NCI-H2227 (cell line): ENCODE data around the gene PYGO2.
"Not testable (repeated sequence)": the region's sequence is repeated elsewhere in the genome, so short reads cannot be mapped to it uniquely, and the experiment has no call there.

ENCODE experiments used
- DNase-seq: peaks from one replicate; lab custom pipeline; 2025; ENCODE audit not compliant: unreplicated experiment; lab: John Stamatoyannopoulos, UW

PYGO2 gene

DNA sequence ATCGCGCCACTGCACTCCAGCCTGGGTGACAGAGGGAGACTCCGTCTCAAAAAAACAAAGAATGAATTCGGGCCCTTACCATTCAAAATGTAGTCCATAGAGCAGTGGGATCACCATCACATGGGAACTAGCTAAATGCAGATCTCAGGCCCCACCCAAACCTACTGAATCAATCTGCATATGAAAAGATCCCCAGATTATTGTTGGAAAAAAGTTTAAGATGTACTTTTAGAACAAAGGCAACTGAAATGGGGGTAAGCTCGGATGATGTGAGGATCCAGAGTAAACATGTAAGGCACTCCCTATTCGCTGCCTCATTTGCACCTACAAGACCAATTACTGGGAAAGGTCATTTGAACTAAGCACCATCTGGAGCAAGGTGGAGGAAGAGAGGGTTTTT, 20.8 kb upstream of the PYGO2 start:
- no peak for DNase-seq

- DNase-seq, result no peak
Observed at GRCh38 chr1:154978360-154978759, 16.8 kb upstream of the PYGO2 start.

- DNase-seq, result not testable (repeated sequence)
Observed at GRCh38 chr1:154977762-154978161, 16.2 kb upstream of the PYGO2 start.

DNA sequence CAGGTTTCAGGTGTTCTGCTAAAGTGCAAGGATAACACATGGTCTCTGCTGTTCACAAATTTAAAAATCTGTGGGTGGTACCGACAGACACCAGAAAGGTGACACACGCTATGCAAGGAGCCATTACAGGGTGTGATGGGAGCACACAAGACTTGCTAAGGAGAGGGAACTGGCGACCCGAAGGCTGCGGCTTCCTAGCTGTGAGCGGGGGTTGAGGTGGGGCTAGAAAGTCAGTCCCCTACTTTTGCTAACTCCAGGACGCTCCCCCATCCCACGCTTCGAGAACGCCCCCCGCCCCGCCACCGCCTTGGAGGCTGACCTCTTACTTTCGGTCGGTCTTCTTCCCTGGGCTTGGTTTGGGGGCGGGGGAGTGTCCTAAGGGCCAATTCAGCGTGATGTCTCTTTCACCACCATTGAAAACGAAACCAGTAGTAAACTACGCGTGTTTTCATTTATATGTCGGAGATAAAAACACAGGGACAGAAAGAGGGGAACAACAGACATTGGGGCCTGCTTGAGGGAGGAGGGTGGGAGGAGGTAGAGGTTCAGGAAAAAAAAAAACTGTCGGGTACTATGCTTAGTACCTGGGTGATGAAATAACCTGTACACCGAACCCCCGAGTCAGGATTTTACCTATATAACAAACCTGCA, 14.0 kb upstream of the PYGO2 start:
- DNase-seq, result peak; percentile 26

DNA sequence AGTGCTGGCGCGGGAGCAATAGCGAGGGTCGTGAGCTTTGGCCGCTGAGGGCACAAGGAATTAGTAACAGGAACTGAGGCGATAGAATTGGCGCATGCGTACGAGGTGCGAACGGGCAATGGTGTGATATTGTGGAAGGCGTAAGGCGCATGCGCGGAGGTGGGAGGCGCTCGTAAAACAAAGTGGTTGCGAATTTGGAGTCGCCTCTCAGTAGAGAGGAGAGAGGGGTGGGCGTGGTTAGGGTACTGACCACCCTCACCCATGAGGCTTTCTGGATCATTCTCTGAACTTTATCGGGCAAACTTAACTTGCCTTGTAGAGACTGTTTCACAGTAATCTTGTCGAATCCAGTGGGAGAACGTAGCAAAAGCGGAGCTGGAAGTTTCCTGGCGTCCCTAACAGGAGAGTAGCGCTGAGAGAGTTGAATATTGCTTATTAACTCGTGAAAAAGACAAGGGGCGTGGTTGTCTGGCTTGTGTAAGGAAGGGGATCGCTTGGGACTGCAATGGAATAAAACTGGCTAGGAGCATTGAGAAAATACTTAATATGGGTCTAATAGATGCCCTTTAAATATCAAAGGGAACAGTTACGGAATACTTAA, 13.3 kb upstream of the PYGO2 start:
- DNase-seq, result peak; percentile 96

DNA sequence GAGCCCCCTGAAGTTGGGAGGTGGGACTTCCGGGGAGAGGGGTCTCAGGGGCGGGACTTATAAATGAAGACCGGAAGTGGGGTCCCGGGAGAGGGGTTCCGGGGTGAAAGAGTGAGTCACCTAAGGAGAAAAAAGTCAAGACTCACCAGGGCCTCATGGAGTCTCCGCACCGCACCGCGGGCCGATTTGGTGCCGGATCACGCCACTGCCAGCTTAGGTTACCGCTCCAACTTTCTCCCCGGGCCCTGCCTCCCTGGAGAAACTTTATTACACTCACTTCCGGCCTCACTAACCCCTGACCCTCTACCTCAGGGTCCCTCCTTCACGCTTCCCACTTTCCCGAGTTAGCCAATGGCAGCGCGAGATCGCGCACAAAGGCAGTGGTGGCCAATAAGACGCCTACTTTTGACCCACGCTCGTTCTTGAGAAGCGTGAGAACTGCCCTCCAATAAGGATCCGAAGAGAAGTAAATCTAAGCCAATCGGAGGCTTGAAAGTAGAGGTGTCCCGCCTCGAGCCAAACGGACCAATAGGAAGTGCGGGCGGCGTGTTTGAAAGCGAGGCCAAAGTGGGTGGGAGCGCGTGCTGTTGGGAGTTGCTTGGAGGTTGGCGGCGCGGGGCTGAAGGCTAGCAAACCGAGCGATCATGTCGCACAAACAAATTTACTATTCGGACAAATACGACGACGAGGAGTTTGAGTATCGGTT, 12.7 kb upstream of the PYGO2 start, which contains the start of gene CKS1B:
Gene CKS1B (plus strand): TSS at position 580 of the 706 bp plus-strand sequence. CDS start 65 bp downstream, at position 645.
- DNase-seq, result peak; percentile 100

GRCh38 chr1:154973344-154974101, 11.9 kb upstream of the PYGO2 start:
- peak; percentile 93 for DNase-seq

DNA sequence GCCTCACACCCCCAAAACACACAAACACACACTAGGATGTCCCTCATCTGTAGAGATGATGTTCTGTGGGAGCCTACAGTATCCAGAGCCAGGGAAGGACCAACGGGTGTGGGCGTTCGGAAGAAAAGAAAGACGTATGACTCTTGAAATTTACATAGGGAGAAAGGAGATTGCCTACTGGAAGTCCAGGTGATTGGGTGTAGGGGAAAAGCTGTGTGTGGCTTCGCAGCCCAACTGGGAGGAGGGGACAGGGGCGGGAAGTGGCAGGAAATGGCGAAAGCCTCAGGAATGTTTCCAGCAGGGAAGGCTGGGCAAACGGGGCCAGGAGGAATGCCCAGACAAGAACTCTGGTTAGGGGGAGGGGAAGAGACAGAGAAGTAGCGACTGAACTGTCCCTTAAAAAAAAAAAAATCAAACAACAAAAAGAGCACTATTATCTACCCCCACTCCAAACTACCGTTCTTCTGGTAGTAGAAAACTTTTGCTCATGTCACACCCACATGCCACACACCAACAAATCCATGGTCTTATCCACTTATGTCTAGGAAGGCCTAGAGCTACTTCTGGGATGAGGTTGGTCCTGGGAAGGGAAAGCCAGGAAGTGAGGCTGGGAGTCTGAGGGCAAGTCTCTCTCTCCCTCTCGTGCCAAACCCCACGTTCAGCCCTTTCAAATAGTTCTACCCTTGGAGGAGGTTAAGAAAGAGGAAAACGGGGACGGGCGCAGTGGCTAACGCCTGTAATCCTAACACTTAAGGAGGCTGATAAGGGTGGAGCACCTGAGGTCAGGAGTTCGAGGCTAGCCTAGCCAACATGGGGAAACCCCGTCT, 11.1 kb upstream of the PYGO2 start:
- peak; percentile 62 for DNase-seq

- no peak for DNase-seq
Observed at GRCh38 chr1:154972213-154972516, 10.6 kb upstream of the PYGO2 start.

DNA sequence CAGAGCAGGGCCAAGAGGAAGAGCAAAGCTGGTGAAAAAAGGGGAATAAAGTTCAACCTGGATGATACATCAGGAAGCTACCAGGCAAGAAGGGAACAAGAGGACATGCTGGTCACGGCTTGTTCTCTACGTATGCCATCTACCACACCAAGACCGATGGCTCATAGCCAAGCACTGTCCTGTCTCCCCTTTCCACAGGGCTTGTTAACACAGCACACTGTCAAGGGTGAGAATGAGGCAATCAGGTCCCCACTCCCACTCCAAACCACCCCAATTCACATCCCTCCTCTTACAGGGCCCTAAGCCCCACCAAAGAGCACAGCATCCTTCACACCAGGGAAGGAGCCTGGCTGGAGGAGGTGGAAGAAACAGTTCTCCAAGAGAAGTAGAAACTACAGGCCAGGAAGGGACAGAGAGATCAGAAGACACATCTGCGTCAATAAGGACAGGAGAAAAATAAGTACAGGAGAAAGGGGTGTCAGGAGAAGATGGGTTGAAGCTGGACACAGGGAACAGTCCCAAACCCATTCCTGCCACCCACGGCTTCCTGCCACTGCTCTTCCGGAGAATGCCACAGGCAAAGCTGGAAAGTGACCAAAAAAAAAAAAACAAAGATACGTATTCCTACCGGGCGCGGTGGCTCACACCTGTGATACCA, 9.9 kb upstream of the PYGO2 start:
- no peak for DNase-seq

- peak; percentile 95 for DNase-seq
Observed at GRCh38 chr1:154970631-154971340, 9.2 kb upstream of the PYGO2 start, which contains the start of gene SHC1. Gene SHC1, minus strand, starts transcription at chr1:154970747. Its CDS starts 221 bp downstream, at chr1:154970526.

DNA sequence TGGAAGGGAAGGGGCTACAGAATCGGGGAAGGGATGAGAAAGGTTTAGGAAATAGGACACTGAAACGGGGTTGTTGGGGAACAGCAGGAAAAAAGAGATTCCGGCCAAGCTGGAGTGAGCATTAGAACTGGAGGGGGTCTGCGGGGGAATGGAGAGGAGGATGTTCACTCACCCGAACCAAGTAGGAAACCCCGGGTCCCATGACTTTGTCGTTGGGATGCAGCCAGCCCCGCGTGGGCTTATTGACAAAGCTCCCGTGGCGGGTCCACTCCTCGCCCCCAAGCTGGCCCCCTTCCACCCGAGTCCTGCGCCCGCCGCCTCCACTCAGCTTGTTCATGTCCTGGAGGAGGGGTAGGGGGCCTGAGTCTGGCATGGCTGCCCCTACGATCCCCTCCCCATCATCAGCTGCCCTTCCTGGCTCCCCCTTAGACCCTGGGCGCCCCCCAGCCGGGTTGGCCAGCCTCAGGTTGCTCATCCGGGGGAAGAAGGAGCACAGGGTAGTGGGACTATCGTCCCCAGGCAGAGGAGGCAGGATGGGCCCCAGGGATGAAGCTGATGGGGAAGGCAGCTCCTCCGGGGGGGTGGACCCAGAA, 8.4 kb upstream of the PYGO2 start:
- no peak for DNase-seq

- DNase-seq, result no peak
Observed at GRCh38 chr1:154969246-154969645, 7.7 kb upstream of the PYGO2 start.

DNA sequence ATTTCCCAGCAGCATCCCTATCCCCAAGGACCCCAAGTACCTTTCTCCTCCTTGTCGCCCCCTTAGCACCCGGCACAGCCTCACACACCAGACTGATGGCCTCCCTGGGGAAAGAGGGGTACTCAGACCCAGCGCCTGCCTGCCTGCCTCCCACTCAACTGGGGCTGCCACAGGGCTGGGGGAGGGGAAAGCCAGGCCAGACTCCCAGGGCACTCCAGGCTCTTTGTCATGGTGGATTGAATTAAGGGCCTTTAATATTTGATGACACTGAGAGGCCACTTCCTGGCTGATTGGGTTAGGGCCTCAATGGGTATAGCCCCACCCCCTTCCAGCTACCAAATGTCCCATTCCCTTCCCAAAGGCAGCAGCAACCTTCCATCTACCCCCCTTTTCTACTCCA, 7.1 kb upstream of the PYGO2 start:
- no peak for DNase-seq

- no peak for DNase-seq
Observed at GRCh38 chr1:154967331-154967950, 5.9 kb upstream of the PYGO2 start.

DNA sequence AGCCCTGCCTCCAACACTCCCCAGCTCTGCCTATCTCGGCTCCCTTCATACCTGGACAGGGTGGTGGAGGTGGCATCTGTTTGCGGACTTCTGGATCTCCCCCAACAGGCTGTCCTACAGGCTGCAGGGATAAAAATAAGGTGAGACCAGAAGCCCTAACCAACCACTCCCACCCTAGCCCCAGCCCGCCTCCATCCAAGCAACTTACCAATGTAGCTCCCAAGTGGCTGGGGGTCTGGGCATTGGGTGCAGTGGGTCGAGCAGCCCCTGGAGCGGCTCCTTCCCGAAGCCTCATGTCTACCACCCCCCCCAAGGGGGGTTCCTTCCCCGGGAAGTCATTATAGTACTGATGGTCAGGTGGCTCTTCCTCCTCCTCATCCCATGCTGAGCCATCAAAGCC, 4.5 kb upstream of the PYGO2 start:
- no peak for DNase-seq

DNA sequence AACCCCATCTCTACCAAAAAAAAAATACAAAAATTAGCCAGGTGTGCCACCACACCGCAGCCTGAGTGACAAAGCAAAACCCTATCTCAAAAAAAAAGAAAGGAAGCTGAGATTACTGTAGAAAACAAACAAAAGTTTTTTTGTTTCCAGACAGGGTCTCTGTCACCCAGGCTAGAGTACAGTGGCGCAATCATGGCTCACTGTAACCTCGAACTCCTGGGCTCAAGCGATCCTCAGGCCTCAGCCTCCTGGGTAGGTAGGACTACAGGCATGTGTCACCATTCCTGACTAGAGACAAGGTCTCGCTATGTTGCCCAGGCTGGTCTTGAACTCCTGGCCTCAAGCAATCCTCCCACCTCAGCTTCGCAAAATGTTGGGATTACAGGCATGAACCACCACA, 2.8 kb upstream of the PYGO2 start:
- no peak for DNase-seq

- DNase-seq, result no peak
Observed at GRCh38 chr1:154963643-154964042, 2.1 kb upstream of the PYGO2 start.
